ENCODE measurements around the gene SDHB. TPM values are rescaled to one million over a fixed set of nuclear protein-coding genes. Genes with fewer than 3 reads are reported as not detected.

The SDHB gene
- polyA plus RNA-seq, 3 donors: 116 to 275 (median 241) TPM

DNA sequence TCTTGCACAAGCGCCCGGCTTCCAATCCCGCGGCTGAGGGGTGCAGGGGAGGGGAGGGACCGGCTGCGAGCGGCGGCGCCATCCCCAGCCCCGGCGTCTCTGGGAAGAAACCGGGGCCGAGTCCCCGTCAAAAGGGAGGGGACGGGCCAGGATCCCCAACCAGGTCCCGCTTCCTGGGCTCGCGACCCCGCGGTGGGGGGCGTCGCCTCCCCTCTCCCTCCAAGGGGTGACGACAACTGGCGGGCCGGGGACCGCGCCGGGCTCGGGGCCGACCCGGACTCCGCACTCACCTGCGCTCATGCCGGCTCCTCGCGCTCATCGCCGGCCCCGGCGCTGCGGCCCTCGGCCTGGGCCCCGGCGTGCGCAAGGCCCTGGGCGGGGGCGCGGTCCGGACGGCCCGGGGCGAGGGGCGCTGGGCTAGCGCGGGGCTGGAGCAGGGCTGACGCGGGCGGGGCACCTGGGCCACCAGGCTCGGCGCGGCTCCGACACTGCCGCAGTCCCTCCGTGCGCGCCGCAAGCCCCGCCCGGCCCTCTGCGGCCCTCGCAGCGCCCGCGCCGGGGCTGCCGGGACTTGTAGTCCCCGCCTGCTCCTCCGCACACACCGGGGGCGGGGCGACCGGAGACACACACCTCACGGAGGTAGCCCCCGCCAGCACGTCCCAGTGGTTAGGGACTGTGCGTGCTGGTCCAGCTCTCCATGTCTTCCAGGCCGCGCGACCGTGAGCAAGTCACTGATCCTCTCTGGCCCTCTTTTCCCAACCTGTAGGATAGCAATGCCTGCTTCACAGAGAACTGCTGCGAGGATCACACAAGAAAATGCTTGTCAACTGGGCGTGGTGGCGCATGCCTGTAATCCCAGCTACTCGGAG, 42.2 kb downstream of the SDHB start, which contains the start of gene ATP13A2:
TSS of gene ATP13A2 (minus strand) at position 490 of the 869 bp plus-strand sequence. CDS start at position 300, 190 bp downstream.
- Histone ChIP-seq H3K79me2 (ENCODE audit: insufficient read depth, low read length) (peaks cover 12% of the 10 kb centered on the region), H3K27ac (ENCODE audit: low read depth in 1 of 2, low read length in 2 of 2) (peak within 1 kb of the TSS in 1 of 2 donors; percentile 41), H3K4me1 (ENCODE audit: control insufficient read depth in 1 of 2, insufficient read depth in 2 of 2, low read length in 2 of 2) (peaks cover 54 to 61% of the 10 kb centered on the region in 2 donors), H3K36me3 (replicated peaks in 1 of 2; ENCODE audit: control insufficient read depth in 1 of 2, insufficient read depth in 2 of 2, low read length in 2 of 2) (no peaks in the 10 kb centered on the region), H3K4me2 (replicated peaks; ENCODE audit: extremely low read depth, low read length, poor library complexity, severe bottlenecking) (peak within 1 kb of the TSS; percentile 96), H4K20me1 (ENCODE audit: insufficient read depth, low read length) (peaks cover 21% of the 10 kb centered on the region), H3K4me3 (replicated peaks in 1 of 3; ENCODE audit: low read depth in 2 of 3, low read length in 3 of 3) (peak within 1 kb of the TSS; percentile 68 to 91 (median 81)), H3K9ac (ENCODE audit: insufficient read depth, low read length, poor library complexity, severe bottlenecking) (peak within 1 kb of the TSS; percentile 69), H2AFZ (ENCODE audit: insufficient read depth, low read depth, low read length, poor library complexity, severe bottlenecking) (peak within 1 kb of the TSS; percentile 83), H3K27me3 (ENCODE audit: control insufficient read depth in 2 of 2, insufficient read depth in 2 of 2, low read length in 2 of 2) (no peaks in the 10 kb centered on the region), H3K9me3 (replicated peaks in 1 of 2; ENCODE audit: control insufficient read depth in 1 of 2, insufficient read depth in 1 of 2, low read length in 2 of 2) (no peaks in the 10 kb centered on the region)
- TF ChIP-seq, protein P1, sequence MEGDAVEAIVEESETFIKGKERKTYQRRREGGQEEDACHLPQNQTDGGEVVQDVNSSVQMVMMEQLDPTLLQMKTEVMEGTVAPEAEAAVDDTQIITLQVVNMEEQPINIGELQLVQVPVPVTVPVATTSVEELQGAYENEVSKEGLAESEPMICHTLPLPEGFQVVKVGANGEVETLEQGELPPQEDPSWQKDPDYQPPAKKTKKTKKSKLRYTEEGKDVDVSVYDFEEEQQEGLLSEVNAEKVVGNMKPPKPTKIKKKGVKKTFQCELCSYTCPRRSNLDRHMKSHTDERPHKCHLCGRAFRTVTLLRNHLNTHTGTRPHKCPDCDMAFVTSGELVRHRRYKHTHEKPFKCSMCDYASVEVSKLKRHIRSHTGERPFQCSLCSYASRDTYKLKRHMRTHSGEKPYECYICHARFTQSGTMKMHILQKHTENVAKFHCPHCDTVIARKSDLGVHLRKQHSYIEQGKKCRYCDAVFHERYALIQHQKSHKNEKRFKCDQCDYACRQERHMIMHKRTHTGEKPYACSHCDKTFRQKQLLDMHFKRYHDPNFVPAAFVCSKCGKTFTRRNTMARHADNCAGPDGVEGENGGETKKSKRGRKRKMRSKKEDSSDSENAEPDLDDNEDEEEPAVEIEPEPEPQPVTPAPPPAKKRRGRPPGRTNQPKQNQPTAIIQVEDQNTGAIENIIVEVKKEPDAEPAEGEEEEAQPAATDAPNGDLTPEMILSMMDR (IDR thresholded peaks at IDR 0.05): no peak
- Mint-ChIP-seq H3K9me3 (no peaks in the 10 kb centered on the region), H3K36me3 (peaks cover 0 to under 1% of the 10 kb centered on the region in 2 donors), H3K4me1 (peaks cover 57% of the 10 kb centered on the region), H3K27ac (peak within 1 kb of the TSS in 6 of 7 donors; percentile 43 to 80 (median 68)), H3K4me3 (peak within 1 kb of the TSS; percentile 86 to 90), H3K27me3 (ENCODE audit: low read depth in 3 of 3) (peaks cover 4 to 5% (median 5%) of the 10 kb centered on the region in 3 donors)
- 1% methylated on average over 92 of the region's 94 CpGs for WGBS (ENCODE audit: insufficient coverage)
- peak; percentile 30 to 71 (median 52) for DNase-seq
- intact Hi-C loops (cut with micrococcal nuclease): no loop called here

DNA sequence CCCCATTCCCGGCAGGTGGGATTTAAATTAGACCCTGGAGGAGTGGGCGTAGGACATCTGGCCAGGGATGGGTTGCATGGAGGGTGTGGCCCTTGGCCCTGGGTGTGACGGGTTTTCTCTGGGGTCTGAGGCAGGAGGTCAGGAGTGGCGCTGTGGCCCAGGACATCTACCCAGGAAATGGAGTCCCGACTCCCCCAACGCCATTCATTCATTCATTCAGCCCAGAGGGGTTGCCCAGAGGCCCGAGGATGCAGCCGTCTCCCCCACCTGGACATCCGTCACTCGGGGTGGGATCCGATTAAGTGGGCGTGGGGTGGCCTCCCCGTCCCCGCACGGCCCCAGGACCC, 42.8 kb downstream of the SDHB start:
- Histone ChIP-seq H2AFZ (ENCODE audit: insufficient read depth, low read depth, low read length, poor library complexity, severe bottlenecking) (peak overlapping the region; percentile 83), H3K9me3 (replicated peaks in 1 of 2; ENCODE audit: control insufficient read depth in 1 of 2, insufficient read depth in 1 of 2, low read length in 2 of 2) (no peaks in the 10 kb centered on the region)
- intact Hi-C loops (cut with micrococcal nuclease): no loop called here

More for the DNA sequence above, 42.8 kb downstream of the SDHB start:
- Histone ChIP-seq H3K9ac (ENCODE audit: insufficient read depth, low read length, poor library complexity, severe bottlenecking) (peak overlapping the region; percentile 69), H4K20me1 (ENCODE audit: insufficient read depth, low read length) (peaks cover 21% of the 10 kb centered on the region), H3K79me2 (ENCODE audit: insufficient read depth, low read length) (peaks cover 12% of the 10 kb centered on the region), H3K4me1 (ENCODE audit: control insufficient read depth in 1 of 2, insufficient read depth in 2 of 2, low read length in 2 of 2) (peaks cover 52 to 58% of the 10 kb centered on the region in 2 donors), H3K4me2 (replicated peaks; ENCODE audit: extremely low read depth, low read length, poor library complexity, severe bottlenecking) (peak overlapping the region; percentile 96), H3K36me3 (replicated peaks in 1 of 2; ENCODE audit: control insufficient read depth in 1 of 2, insufficient read depth in 2 of 2, low read length in 2 of 2) (peaks cover 0 to 2% of the 10 kb centered on the region in 2 donors), H3K4me3 (replicated peaks in 1 of 3; ENCODE audit: low read depth in 2 of 3, low read length in 3 of 3) (peak overlapping the region; percentile 68 to 91 (median 81)), H3K27ac (ENCODE audit: low read depth in 1 of 2, low read length in 2 of 2) (peak overlapping the region in 1 of 2 donors; percentile 41), H3K27me3 (ENCODE audit: control insufficient read depth in 2 of 2, insufficient read depth in 2 of 2, low read length in 2 of 2) (no peaks in the 10 kb centered on the region)
- Mint-ChIP-seq H3K27ac (peak overlapping the region in 4 of 7 donors; percentile 46 to 75 (median 66)), H3K4me1 (peaks cover 55% of the 10 kb centered on the region), H3K4me3 (peak overlapping the region; percentile 86 to 90), H3K36me3 (peaks cover 3 to 6% of the 10 kb centered on the region in 2 donors), H3K27me3 (ENCODE audit: low read depth in 3 of 3) (peaks cover 4 to 5% (median 4%) of the 10 kb centered on the region in 3 donors), H3K9me3 (no peaks in the 10 kb centered on the region)
- DNase-seq: no peak
- 0% methylated on average over 1 of the region's 15 CpGs for WGBS (ENCODE audit: insufficient coverage)
- TF ChIP-seq, protein P1 (IDR thresholded peaks at IDR 0.05): no peak

Data from CD14-positive monocyte (primary cell).